Mesendoderm (in vitro differentiated cells): Measurements from ENCODE around the gene GADD45B.
"Not testable (repeated sequence)": the region's sequence is repeated elsewhere in the genome, so short reads cannot be mapped to it uniquely, and the experiment has no call there.

Experiments used
- DNase-seq: peaks from one replicate; pipeline ENCODE4 v3.0.0; 2013
- H2AK5ac ChIP-seq: 2 replicates; pipeline ENCODE4 v1.6.1; 2013; ENCODE audit warnings: low read length, inconsistent platforms
- H2BK120ac ChIP-seq: 2 replicates; pipeline ENCODE4 v1.6.1; 2013; ENCODE audit warnings: low read depth, mild to moderate bottlenecking, low read length, moderate library complexity, mixed read lengths
- H2BK15ac ChIP-seq: replicated peaks from 2 replicates; pipeline ENCODE4 v1.6.1; 2013; ENCODE audit warnings: low read depth, mild to moderate bottlenecking, moderate library complexity
- H2BK5ac ChIP-seq: 2 replicates; pipeline ENCODE4 v1.6.1; 2013; ENCODE audit warnings: low read length, inconsistent platforms
- H3K18ac ChIP-seq: 2 replicates; pipeline ENCODE4 v1.6.1; 2013; ENCODE audit warnings: mild to moderate bottlenecking, low read length, mixed read lengths
- H3K23ac ChIP-seq: one replicate; pipeline ENCODE4 v1.6.1; 2013; ENCODE audit warnings: low read length
- H3K27ac ChIP-seq: 2 replicates; pipeline ENCODE4 v1.5.1; 2013; ENCODE audit warnings: low read depth, mild to moderate bottlenecking, inconsistent platforms, low read length, moderate library complexity
- H3K27me3 ChIP-seq: 2 replicates; pipeline ENCODE4 v1.6.1; 2013; ENCODE audit warnings: low read length, control low read depth, mild to moderate bottlenecking, inconsistent platforms; ENCODE audit not compliant: insufficient read depth, poor library complexity
- H3K36me3 ChIP-seq: 2 replicates; pipeline ENCODE4 v1.6.1; 2013; ENCODE audit warnings: low read length, inconsistent platforms; ENCODE audit not compliant: control insufficient read depth, insufficient read depth
- H3K4ac ChIP-seq: one replicate; pipeline ENCODE4 v1.6.1; 2013; ENCODE audit warnings: low read depth, mild to moderate bottlenecking, low read length, moderate library complexity
- H3K4me1 ChIP-seq: 2 replicates; pipeline ENCODE4 v1.6.1; 2013; ENCODE audit warnings: low read depth, low read length, inconsistent platforms; ENCODE audit not compliant: control insufficient read depth
- H3K4me2 ChIP-seq: 2 replicates; pipeline ENCODE4 v1.6.1; 2013; ENCODE audit warnings: low read length
- H3K4me3 ChIP-seq: 2 replicates; pipeline ENCODE4 v1.5.1; 2013; ENCODE audit warnings: mild to moderate bottlenecking, low read length
- H3K56ac ChIP-seq: one replicate; pipeline ENCODE4 v1.6.1; 2013; ENCODE audit warnings: low read length
- H3K79me1 ChIP-seq: 2 replicates; pipeline ENCODE4 v1.6.1; 2013; ENCODE audit warnings: low read length, inconsistent platforms
- H3K79me2 ChIP-seq: 2 replicates; pipeline ENCODE4 v1.6.1; 2013; ENCODE audit warnings: mild to moderate bottlenecking, low read length; ENCODE audit not compliant: control insufficient read depth, insufficient read depth
- H3K9ac ChIP-seq: 2 replicates; pipeline ENCODE4 v1.6.1; 2013; ENCODE audit warnings: low read length, inconsistent platforms
- H4K5ac ChIP-seq: one replicate; pipeline ENCODE4 v1.6.1; 2013; ENCODE audit warnings: low read length
- H4K8ac ChIP-seq: one replicate; pipeline ENCODE4 v1.6.1; 2013; ENCODE audit warnings: low read depth, mild to moderate bottlenecking, control low read depth, low read length, moderate library complexity
- WGBS: extraction: QIAGEN DNeasy Blood & Tissue Kit; methylation state at CpG from one replicate; pipeline ENCODE4 v1.1.7; 2013; ENCODE audit warnings: low lambda C conversion rate, missing lambda C conversion rate; ENCODE audit not compliant: insufficient coverage; ENCODE audit errors: extremely low coverage; 5-methylcytosine and 5-hydroxymethylcytosine counted together

The GADD45B gene

DNA sequence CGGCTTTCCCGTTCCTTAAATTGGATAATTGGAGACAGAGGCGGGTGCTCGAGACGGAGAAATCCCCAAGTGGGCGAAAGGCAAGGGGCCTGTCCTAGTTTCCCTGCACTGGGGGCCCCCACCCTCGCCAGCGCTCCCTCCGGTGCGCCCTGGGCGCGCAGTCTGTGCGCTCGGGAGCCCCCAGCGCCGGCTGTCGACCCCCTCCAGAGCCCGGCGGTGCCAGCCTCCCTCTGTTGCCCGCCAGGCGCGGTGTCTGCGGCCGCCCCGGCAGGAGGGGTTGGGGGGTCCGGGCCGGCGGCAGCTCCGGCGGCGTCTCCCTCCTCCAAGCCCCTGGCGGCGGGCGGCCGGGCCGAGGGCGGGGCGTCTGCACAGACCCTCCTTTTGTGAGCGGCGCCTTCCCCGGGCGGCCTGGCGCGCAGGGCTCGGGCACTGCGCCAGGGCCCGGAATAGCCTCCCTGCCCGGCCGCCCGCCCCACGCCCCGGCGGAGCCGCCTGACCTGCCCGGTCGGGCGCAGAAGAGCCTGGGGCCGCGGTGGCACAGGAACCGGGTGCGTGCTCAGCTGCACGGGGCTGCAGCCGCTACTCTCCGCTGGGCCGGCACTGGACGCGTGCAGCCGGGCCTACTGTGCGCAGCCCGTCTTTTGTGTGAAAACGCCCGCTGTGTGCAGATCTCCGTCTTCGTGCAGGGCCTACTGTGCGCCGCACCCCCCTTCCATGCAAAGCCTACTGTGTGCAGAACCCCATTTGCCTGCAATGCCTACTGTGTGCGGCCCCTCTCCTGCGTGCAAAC is 13.2 kb downstream of the GADD45B start:
- peak; percentile 45 for DNase-seq
- no CpG with 5 or more reads among the region's 78 CpGs for WGBS
- H4K8ac ChIP-seq = no peak overlapping the region
- H2BK120ac ChIP-seq = no peak overlapping the region
- H3K4me1 ChIP-seq = peaks cover 2% of the 10 kb centered on the region
- H2AK5ac ChIP-seq = no peak overlapping the region
- no peak overlapping the region for H3K27ac ChIP-seq
- no peaks in the 10 kb centered on the region for H3K79me1 ChIP-seq
- H3K4me3 ChIP-seq = no peak overlapping the region
- H4K5ac ChIP-seq = no peak overlapping the region
- H3K27me3 ChIP-seq = no peaks in the 10 kb centered on the region
- peak overlapping the region; percentile 84 for H3K4ac ChIP-seq
- no peaks in the 10 kb centered on the region for H3K36me3 ChIP-seq
- H3K56ac ChIP-seq = peak overlapping the region; percentile 75
- peak overlapping the region; percentile 70 for H3K18ac ChIP-seq
- H3K4me2 ChIP-seq = peak overlapping the region; percentile 44
- peak overlapping the region; percentile 53 for H3K9ac ChIP-seq
- no peaks in the 10 kb centered on the region for H3K79me2 ChIP-seq
- no peak overlapping the region for H2BK5ac ChIP-seq
- no peak overlapping the region for H2BK15ac ChIP-seq
- no peak overlapping the region for H3K23ac ChIP-seq

DNA sequence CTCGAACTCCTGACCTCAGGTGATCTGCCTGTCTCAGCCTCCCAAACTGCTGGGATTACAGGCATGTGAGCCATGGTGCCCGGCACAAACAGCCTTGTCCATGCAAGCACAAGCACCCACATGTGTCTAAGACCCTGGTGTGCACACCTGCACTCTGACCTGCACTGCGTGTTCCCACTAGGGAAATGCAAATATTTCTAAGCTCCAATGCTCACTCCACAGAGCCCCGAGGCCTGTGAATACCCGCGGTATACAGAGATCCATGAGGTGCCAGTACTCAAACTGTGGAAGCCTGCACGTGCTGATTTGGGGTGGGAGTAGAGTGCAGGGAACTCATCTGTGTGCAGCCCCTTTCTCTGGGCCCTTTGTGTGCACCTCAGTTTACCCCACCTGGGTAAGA is 14.7 kb downstream of the GADD45B start:
- DNase-seq = no peak
- Histone ChIP-seq H3K27ac (no peak overlapping the region), H3K36me3 (no peaks in the 10 kb centered on the region), H3K9ac (no peak overlapping the region), H3K56ac (no peak overlapping the region), H3K79me1 (no peaks in the 10 kb centered on the region), H3K27me3 (no peaks in the 10 kb centered on the region), H4K8ac (no peak overlapping the region), H2BK15ac (no peak overlapping the region), H3K4me2 (no peak overlapping the region), H3K4me1 (peaks cover 4% of the 10 kb centered on the region), H4K5ac (no peak overlapping the region), H2AK5ac (no peak overlapping the region), H2BK5ac (no peak overlapping the region), H3K4ac (no peak overlapping the region), H3K79me2 (no peaks in the 10 kb centered on the region), H3K23ac (no peak overlapping the region), H2BK120ac (no peak overlapping the region), H3K4me3 (no peak overlapping the region), H3K18ac (no peak overlapping the region)
- no CpG with 5 or more reads among the region's 7 CpGs for WGBS

DNA sequence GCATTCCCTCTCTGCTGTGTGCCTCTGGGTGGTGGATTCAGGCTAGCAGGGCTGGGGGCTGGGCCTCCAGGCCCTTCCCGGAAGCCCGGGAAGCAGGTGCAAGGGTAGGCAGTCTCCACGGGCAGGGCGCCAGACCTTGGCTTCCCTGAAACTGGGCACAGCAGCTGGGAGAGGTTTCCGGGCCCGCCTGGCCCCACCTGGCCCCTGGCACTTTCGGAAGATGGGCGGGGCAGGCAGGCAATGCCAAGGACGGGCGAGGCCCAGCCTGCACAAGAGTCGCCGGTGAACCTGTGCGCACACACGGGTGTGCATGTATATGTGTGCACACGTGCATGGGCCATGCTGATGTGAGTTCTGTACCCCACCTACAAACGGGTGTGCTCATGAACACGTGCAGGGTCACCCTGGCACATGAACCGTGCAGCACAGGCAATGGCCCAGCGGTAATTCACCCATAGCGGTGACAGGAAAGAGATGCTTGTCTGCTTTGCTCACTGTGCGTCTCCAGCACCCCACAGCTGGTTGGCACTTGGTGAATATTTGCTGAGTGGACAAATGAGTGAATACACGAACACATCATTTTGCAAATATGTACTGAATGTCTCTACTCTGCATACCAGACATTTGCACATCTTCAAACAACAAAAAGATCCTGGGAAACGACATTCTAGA is 15.3 kb downstream of the GADD45B start:
- Histone ChIP-seq H2BK120ac (no peak overlapping the region), H4K5ac (no peak overlapping the region), H3K27ac (no peak overlapping the region), H3K4me3 (no peak overlapping the region), H3K36me3 (no peaks in the 10 kb centered on the region), H3K18ac (no peak overlapping the region), H3K9ac (no peak overlapping the region), H2AK5ac (no peak overlapping the region), H3K27me3 (no peaks in the 10 kb centered on the region), H3K4ac (no peak overlapping the region), H3K23ac (no peak overlapping the region), H3K79me1 (no peaks in the 10 kb centered on the region), H3K4me1 (peaks cover 6% of the 10 kb centered on the region), H4K8ac (no peak overlapping the region), H2BK15ac (no peak overlapping the region), H3K56ac (no peak overlapping the region), H3K4me2 (no peak overlapping the region), H3K79me2 (no peaks in the 10 kb centered on the region), H2BK5ac (no peak overlapping the region)
- no peak for DNase-seq
- WGBS = no CpG with 5 or more reads among the region's 23 CpGs

DNA sequence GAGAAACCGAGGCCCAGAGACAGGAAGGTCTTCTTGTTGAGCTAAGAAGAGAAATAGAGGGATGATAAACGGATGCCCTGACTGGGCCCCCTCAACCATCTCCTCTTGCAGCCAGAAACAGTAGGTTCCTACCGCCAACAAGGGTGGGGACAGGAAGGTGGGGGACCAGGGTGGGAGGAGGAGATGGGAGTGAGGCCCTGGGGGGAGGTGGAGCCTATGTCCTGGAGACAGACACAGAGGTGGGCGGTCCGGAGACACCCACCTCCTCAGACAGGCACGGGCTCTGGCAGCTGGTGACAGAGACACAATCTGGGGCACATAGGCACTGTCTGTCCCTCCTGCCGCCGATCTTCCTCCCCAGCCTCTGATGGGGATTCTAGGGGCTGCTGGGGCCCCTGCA is 16.9 kb downstream of the GADD45B start:
- Histone ChIP-seq H3K27me3 (no peaks in the 10 kb centered on the region), H3K79me2 (no peaks in the 10 kb centered on the region), H3K4ac (no peak overlapping the region), H3K4me1 (peaks cover 6% of the 10 kb centered on the region), H3K9ac (no peak overlapping the region), H2BK5ac (no peak overlapping the region), H2AK5ac (no peak overlapping the region), H3K4me3 (no peak overlapping the region), H4K5ac (no peak overlapping the region), H3K4me2 (no peak overlapping the region), H3K36me3 (no peaks in the 10 kb centered on the region), H3K56ac (no peak overlapping the region), H3K27ac (no peak overlapping the region), H3K18ac (no peak overlapping the region), H3K79me1 (no peaks in the 10 kb centered on the region), H2BK120ac (no peak overlapping the region), H2BK15ac (no peak overlapping the region), H3K23ac (no peak overlapping the region), H4K8ac (no peak overlapping the region)
- DNase-seq = no peak
- WGBS = no CpG with 5 or more reads among the region's 8 CpGs

DNA sequence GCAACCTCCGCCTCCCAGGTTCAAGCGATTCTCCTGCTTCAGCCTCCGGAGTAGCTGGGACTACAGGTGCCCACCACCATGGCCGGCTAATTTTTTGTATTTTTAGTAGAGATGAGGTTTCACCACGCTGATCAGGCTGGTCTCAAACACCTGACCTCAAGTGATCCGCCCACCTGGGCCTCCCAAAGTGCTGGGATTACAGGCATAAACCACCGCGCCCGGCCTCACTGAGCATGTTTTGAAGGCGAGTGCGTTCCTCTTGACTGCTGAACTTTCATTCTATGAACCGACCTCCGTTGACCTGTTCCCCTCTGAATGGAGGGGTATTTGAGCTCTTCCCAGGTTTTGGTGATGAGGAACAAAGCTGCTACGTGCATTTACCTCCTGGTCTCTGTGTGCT is 17.5 kb downstream of the GADD45B start:
- not testable (repeated sequence) for H3K9ac ChIP-seq, H3K79me2 ChIP-seq, DNase-seq, H2AK5ac ChIP-seq, H2BK5ac ChIP-seq, H4K8ac ChIP-seq, H4K5ac ChIP-seq, H3K4me2 ChIP-seq, H3K27me3 ChIP-seq, H3K18ac ChIP-seq, H3K27ac ChIP-seq, H2BK120ac ChIP-seq, H3K4me1 ChIP-seq, H3K36me3 ChIP-seq, H3K4me3 ChIP-seq, H3K56ac ChIP-seq, H3K4ac ChIP-seq, H3K79me1 ChIP-seq, H3K23ac ChIP-seq, H2BK15ac ChIP-seq
- no CpG with 5 or more reads among the region's 14 CpGs for WGBS
